Measurements from ENCODE around the gene CWC27. TPM values are rescaled to one million over a fixed set of nuclear protein-coding genes. Genes with fewer than 3 reads are reported as not detected.
A peak's percentile ranks its signal among the peaks of the same experiment; 100 is the strongest.

Gene CWC27
- 6.6 and 10.2 TPM in 2 replicates for polyA plus RNA-seq (2012; rRNA removed)
- 13.4 and 20.7 TPM in 2 replicates for polyA plus RNA-seq (2012; cell fraction: cytosol; rRNA removed)
- polyA plus RNA-seq (2012; cell fraction: nucleus; rRNA removed), result 1.2 and 4.5 TPM in 2 replicates

GRCh38 chr5:64768358-64769312 lies at the start of gene CWC27, which contains the start of gene SREK1IP1:
TSS of gene CWC27 (plus strand) at chr5:64768930. CDS start at chr5:64769147, 217 bp downstream.
TSS of gene SREK1IP1 (minus strand) at chr5:64768691. CDS start at chr5:64768517, 174 bp downstream.
- ChIA-PET POLR2A (no interaction called here), CTCF (interaction anchor here (1.1 to 2.8 kb wide), 5 partner anchors 13 to 714 kb away, joined by 3 to 12 read pairs (median 3); no protein-coding TSS in a partner anchor)
- Histone ChIP-seq H3F3A (replicated peaks; ENCODE audit: insufficient read depth) (no peaks in the 10 kb centered on the region), H3K9ac (peak within 1 kb of the TSS; percentile 84), H3K27me3 (ENCODE audit: insufficient read depth) (no peaks in the 10 kb centered on the region), H3K9me3 (no peaks in the 10 kb centered on the region), H3K36me3 (replicated peaks in 1 of 2; ENCODE audit: control insufficient read depth in 1 of 2, insufficient read depth in 2 of 2, low read length in 1 of 2) (peaks cover 1 to 26% of the 10 kb centered on the region in 2 experiments), H4K20me1 (ENCODE audit: insufficient read depth) (no peaks in the 10 kb centered on the region), H3K4me3 (ENCODE audit: low read depth in 2 of 2, low read length in 1 of 2) (peak within 1 kb of the TSS; percentile 97 to 98), H3K4me1 (ENCODE audit: control insufficient read depth in 1 of 2, insufficient read depth in 2 of 2, low read depth in 1 of 2, low read length in 1 of 2) (peaks cover 5 to 17% of the 10 kb centered on the region in 2 experiments; a peak in 3 of 4 replicates), H3K79me2 (ENCODE audit: insufficient read depth) (peaks cover 79% of the 10 kb centered on the region), H3K4me2 (peak within 1 kb of the TSS; percentile 87), H2AFZ (ENCODE audit: low read depth) (peak within 1 kb of the TSS; percentile 88), H3K9me2 (no peaks in the 10 kb centered on the region), H3K27ac (ENCODE audit: low read depth in 2 of 2, low read length in 1 of 2) (peak within 1 kb of the TSS; percentile 69 to 96)
- peak; percentile 75 for DNase-seq
- WGBS (ENCODE audit: low lambda C conversion rate), result under 1% methylated on average over 44 of the region's 48 CpGs
- peak; percentile 28; the same call in 1 of the 2 replicates for TF ChIP-seq FOXJ3 (CRISPR knock-in tag; IDR thresholded peaks at IDR 0.05)
- no peak for TF ChIP-seq RXRA (IDR thresholded peaks at IDR 0.05; ENCODE audit: borderline replicate concordance, low read depth)
- 0 out of 2 replicates have a peak, but pooled peaks have one; percentile 22 for TF ChIP-seq REST (IDR thresholded peaks at IDR 0.05; ENCODE audit: low read depth, low read length)
- no peak for TF ChIP-seq NRF1 (IDR thresholded peaks at IDR 0.05; ENCODE audit: low read depth, low read length)
- no peak for TF ChIP-seq TEAD4 (IDR thresholded peaks at IDR 0.05; ENCODE audit: borderline replicate concordance, insufficient read depth)
- no peak for TF ChIP-seq RFX5 (IDR thresholded peaks at IDR 0.05; ENCODE audit: low read length)
- peak; percentile 18; the same call in 1 of the 2 replicates for TF ChIP-seq USF1 (IDR thresholded peaks at IDR 0.05; ENCODE audit: borderline replicate concordance, low read depth)
- no peak for TF ChIP-seq IRF3 (IDR thresholded peaks at IDR 0.05; ENCODE audit: low read depth, low read length)
- TF ChIP-seq GABPA (IDR thresholded peaks at IDR 0.05; ENCODE audit: low read depth), result peak; percentile 62
- peak; percentile 22; the same call in 1 of the 2 replicates for TF ChIP-seq TCF12 (IDR thresholded peaks at IDR 0.05)
- TF ChIP-seq POLR2AphosphoS5 (IDR thresholded peaks at IDR 0.05; ENCODE audit: low read depth, low read length), result peak; percentile 71; the same call in 1 of the 2 replicates
- no peak for TF ChIP-seq ZBTB33 (IDR thresholded peaks at IDR 0.05; ENCODE audit: borderline replicate concordance, low read depth)
- TF ChIP-seq MEF2A (IDR thresholded peaks at IDR 0.05; ENCODE audit: borderline replicate concordance, low read depth), result no peak
- TF ChIP-seq GATA2 (CRISPR knock-in tag; IDR thresholded peaks at IDR 0.05), result peak; percentile 31; the same call in 1 of the 2 replicates
- no peak for TF ChIP-seq FOSL2 (IDR thresholded peaks at IDR 0.05; ENCODE audit: borderline replicate concordance, low read depth)
- TF ChIP-seq SIN3A (IDR thresholded peaks at IDR 0.05; ENCODE audit: borderline replicate concordance, low read depth, low read length), result peak; percentile 88; the same call in 1 of the 2 replicates
- no peak for TF ChIP-seq CTCF (IDR thresholded peaks at IDR 0.05)
- peak; percentile 5; the same call in 1 of the 2 replicates for TF ChIP-seq JUND (IDR thresholded peaks at IDR 0.05)
- peak; percentile 73 for TF ChIP-seq TAF1 (IDR thresholded peaks at IDR 0.05; ENCODE audit: borderline replicate concordance, low read depth, low read length)
- TF ChIP-seq YY1 (IDR thresholded peaks at IDR 0.05; ENCODE audit: low read depth), result peak; percentile 97

Data from SK-N-SH (cell line).